Endothelial cell of umbilical vein (primary cell): ENCODE data around the gene SLC25A45. TPM values are rescaled to one million over a fixed set of nuclear protein-coding genes. Genes with fewer than 3 reads are reported as not detected.

Experiments used
- BruUV-seq: library from RNA; stranded (reverse); fragments of 400-500 nt; replicated peaks from 2 replicates; lab custom pipeline; 2021; lab: Mats Ljungman, UMichigan
- CTCF ChIA-PET: fragments of 300-600, 350-600 bp; sonication (Branson Sonifier 250); formaldehyde crosslinking; loops from one replicate; lab custom pipeline; 2021; ENCODE audit warnings: antibody characterized with exemption, inconsistent platforms; lab: Charles Lee
- POLR2A ChIA-PET: fragments of 300-600, 350-600 bp; sonication (Branson Sonifier 250); formaldehyde crosslinking; loops from one replicate; lab custom pipeline; 2021; ENCODE audit warnings: antibody characterized with exemption, inconsistent platforms; lab: Charles Lee
- DNase-seq: peaks from one replicate; pipeline ENCODE4 v3.0.0-alpha.2; 2011; ENCODE audit warnings: low read depth, low spot score
- FAIRE-seq: peaks from 2 replicates; lab custom pipeline; 2011; peaks lifted over from hg19 to GRCh38; lab: Jason Lieb, UNC
- H2AFZ ChIP-seq: 2 replicates; pipeline ENCODE4 v1.6.0; 2012; ENCODE audit warnings: low read depth, low read length, control low read depth, inconsistent platforms
- H3K27ac ChIP-seq: 2 replicates; pipeline ENCODE4 v1.5.1; 2011; ENCODE audit warnings: low read depth, mild to moderate bottlenecking, control low read depth, low read length, moderate library complexity; ENCODE audit not compliant: insufficient read depth
- H3K27me3 ChIP-seq, 2 experiments: 2 replicates each; pipeline versions ENCODE4 v1.6.0 to v1.6.1; 2011; ENCODE audit warnings: low read length in 2 of 2, mixed read lengths in 1 of 2; ENCODE audit not compliant: control insufficient read depth in 2 of 2, insufficient read depth in 2 of 2
- H3K36me3 ChIP-seq, 2 experiments: 2 replicates in 1 of 2; 3 replicates in 1 of 2; pipeline ENCODE4 v1.5.1; 2011; ENCODE audit warnings: low read length in 2 of 2, mild to moderate bottlenecking in 1 of 2, moderate library complexity in 1 of 2; ENCODE audit not compliant: control insufficient read depth in 2 of 2, insufficient read depth in 2 of 2; ENCODE audit errors: extremely low read depth in 1 of 2
- H3K4me1 ChIP-seq: 3 replicates; pipeline ENCODE4 v1.5.1; 2011; ENCODE audit warnings: mild to moderate bottlenecking, low read length; ENCODE audit not compliant: control insufficient read depth, insufficient read depth; ENCODE audit errors: extremely low read depth
- H3K4me2 ChIP-seq: 2 replicates; pipeline ENCODE4 v1.6.1; 2011; ENCODE audit warnings: low read length, control low read depth, mixed read lengths; ENCODE audit not compliant: insufficient read depth
- H3K4me3 ChIP-seq, 3 experiments: fragments of 200-600 bp in 1 of 3; sonication (generic), shearing (Covaris generic) in 1 of 3; replicated peaks in 1 of 3; 2 replicates each; pipeline ENCODE4 v1.5.1; 2011 to 2016; ENCODE audit warnings: control low read depth in 3 of 3, low read length in 3 of 3, mild to moderate bottlenecking in 2 of 3, inconsistent platforms in 1 of 3, low read depth in 1 of 3, moderate library complexity in 1 of 3; ENCODE audit not compliant: insufficient read depth in 1 of 3
- H3K79me2 ChIP-seq: 2 replicates; pipeline ENCODE4 v1.6.0; 2012; ENCODE audit warnings: low read length, inconsistent platforms; ENCODE audit not compliant: control insufficient read depth, insufficient read depth
- H3K9ac ChIP-seq: replicated peaks from 2 replicates; pipeline ENCODE3; 2011; ENCODE audit warnings: low read length, control low read depth; ENCODE audit not compliant: insufficient read depth; ENCODE audit errors: extremely low read depth
- H3K9me1 ChIP-seq: replicated peaks from 3 replicates; pipeline ENCODE4 v1.6.0; 2011; ENCODE audit warnings: mild to moderate bottlenecking, low read length; ENCODE audit not compliant: control insufficient read depth, insufficient read depth; ENCODE audit errors: extremely low read depth
- H3K9me3 ChIP-seq: replicated peaks from 2 replicates; pipeline ENCODE4 v1.5.1; 2012; ENCODE audit warnings: low read length, inconsistent platforms; ENCODE audit not compliant: control insufficient read depth, insufficient read depth
- H4K20me1 ChIP-seq: replicated peaks from 2 replicates; pipeline ENCODE3; 2011; ENCODE audit warnings: mild to moderate bottlenecking, low read length; ENCODE audit not compliant: control insufficient read depth, insufficient read depth; ENCODE audit errors: extremely low read depth
- FOS ChIP-seq: IDR thresholded peaks from 2 replicates; pipeline ENCODE4 v1.6.1; 2011; ENCODE audit warnings: mild to moderate bottlenecking, low read length, moderate library complexity, borderline replicate concordance; ENCODE audit not compliant: insufficient read depth
- POLR2A ChIP-seq: IDR thresholded peaks from 2 replicates; pipeline ENCODE4 v1.6.1; 2012; ENCODE audit warnings: low read depth, mild to moderate bottlenecking, control low read depth, low read length
- dilution Hi-C: fragments of 300-500 bp; cut with MboI; formaldehyde crosslinking; loops from one replicate; pipeline ENCODE4 v1.15.0; 2019; ENCODE audit warnings: low sequenced_read_pairs; ENCODE audit not compliant: extremely low pct_ligation_motif_present
- intact Hi-C: fragments of 100-400 bp; cut with micrococcal nuclease; formaldehyde crosslinking; loops from one replicate; pipeline ENCODE4 v1.10.0; 2022
- polyA plus RNA-seq, 4 experiments: library from polyadenylated mRNA; depleted of rRNA in 3 of 4; stranded (reverse) in 3 of 4; unstranded in 1 of 4; fragments of >200 nt; gene quantifications; 2 replicates each; pipeline versions ENCODE4 v1.2.1 to v1.2.3, GENCODE V29; 2011 to 2012; ENCODE audit warnings: missing spikeins in 1 of 4
- total RNA-seq: library from RNA; stranded (reverse); gene quantifications from 2 replicates; pipeline ENCODE4 v1.2.3, GENCODE V29; 2021
- TF ChIP-seq, protein P1 (sequence below), 2 donors: IDR thresholded peaks; 1 replicate in 1 of 2; 2 replicates in 1 of 2; pipeline ENCODE4 v1.5.1; 2011; ENCODE audit warnings: low read length in 2 of 2, mild to moderate bottlenecking in 2 of 2, moderate library complexity in 2 of 2, control low read depth in 1 of 2, inconsistent platforms in 1 of 2, low read depth in 1 of 2; ENCODE audit not compliant: insufficient read depth in 1 of 2; ENCODE audit errors: extremely low read depth in 1 of 2

The SLC25A45 gene
- total and polyA plus RNA-seq, 2 donors (not counting 3 experiments of a cell fraction or from before 2014, with no cell fraction given), result 1.2 to 3.1 TPM

DNA sequence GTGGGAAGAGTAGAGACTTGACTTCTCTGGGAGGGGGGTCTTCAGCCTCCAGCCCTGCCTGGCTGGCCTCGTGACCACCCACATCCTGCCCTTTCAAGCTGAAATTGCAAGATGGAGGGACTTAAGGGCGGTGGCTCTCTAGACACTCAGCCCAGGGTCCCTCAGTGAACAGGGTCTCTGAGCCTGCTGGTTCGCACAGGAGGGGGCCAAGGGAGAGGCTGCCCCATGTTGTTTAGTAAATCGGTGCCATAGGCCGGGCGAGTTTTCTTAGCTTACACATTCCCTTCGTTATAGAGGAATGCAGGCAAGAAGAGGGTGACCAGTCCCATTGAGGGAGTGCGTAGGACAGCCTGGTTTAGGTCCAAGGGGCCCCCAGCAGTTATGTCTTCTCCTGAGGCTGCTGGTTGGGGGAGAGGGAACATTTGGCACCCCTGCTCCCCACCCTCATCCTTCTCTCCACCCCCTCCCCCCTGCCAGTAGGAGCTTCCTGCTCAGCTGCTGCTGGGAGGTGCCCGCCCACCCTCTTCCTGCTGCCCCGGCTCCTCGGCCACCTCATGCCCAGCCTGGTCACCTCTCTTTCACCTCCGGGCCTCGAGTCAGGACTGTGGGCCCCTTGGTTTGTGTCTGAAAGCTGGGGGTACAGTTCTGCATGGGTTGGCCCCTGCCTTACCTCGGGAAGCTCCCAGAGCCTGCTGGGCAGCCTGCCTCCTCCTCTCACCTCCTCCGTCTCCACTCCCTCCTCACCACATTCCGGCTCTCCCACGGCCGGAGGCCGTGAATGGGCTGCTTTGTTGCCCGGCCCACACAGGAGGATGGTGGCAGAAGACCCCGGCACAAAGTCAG is 7.9 kb upstream of the SLC25A45 start:
- peaks cover 6 to 21% of the 10 kb centered on the region in 2 experiments for H3K36me3 ChIP-seq
- peaks cover 45% of the 10 kb centered on the region for H3K4me1 ChIP-seq
- POLR2A ChIA-PET, result interaction anchor here (0.7 to 1.7 kb wide), 4 partner anchors 32 to 271 kb away, joined by 3 to 6 read pairs (median 4); partner anchors contain the start of gene NEAT1
- peaks cover 67% of the 10 kb centered on the region for H3K79me2 ChIP-seq
- peak; percentile 56 for DNase-seq
- no peaks in the 10 kb centered on the region for H3K9me3 ChIP-seq
- peak; percentile 84 for FAIRE-seq
- H3K9ac ChIP-seq, result peak overlapping the region; percentile 62
- peak overlapping the region; percentile 12 for H3K4me2 ChIP-seq
- dilution Hi-C loops, result no loop called here
- H3K4me3 ChIP-seq, result peak overlapping the region in 2 of 3 experiments; percentile 7 to 12
- CTCF ChIA-PET, result interaction anchor here (0.8 to 2.9 kb wide), 4 partner anchors 11 to 120 kb away, joined by 3 to 9 read pairs (median 4); no protein-coding TSS in a partner anchor
- intact Hi-C loops, result no loop called here
- H4K20me1 ChIP-seq, result no peaks in the 10 kb centered on the region
- H3K27me3 ChIP-seq, result no peaks in the 10 kb centered on the region
- H2AFZ ChIP-seq, result peak overlapping the region; percentile 32
- BruUV-seq, result no TSS peak
- H3K27ac ChIP-seq, result peak overlapping the region; percentile 77
- H3K9me1 ChIP-seq, result no peaks in the 10 kb centered on the region
- no peak for TF ChIP-seq FOS
- TF ChIP-seq POLR2A, result peak; percentile 31
- TF ChIP-seq, protein P1, sequence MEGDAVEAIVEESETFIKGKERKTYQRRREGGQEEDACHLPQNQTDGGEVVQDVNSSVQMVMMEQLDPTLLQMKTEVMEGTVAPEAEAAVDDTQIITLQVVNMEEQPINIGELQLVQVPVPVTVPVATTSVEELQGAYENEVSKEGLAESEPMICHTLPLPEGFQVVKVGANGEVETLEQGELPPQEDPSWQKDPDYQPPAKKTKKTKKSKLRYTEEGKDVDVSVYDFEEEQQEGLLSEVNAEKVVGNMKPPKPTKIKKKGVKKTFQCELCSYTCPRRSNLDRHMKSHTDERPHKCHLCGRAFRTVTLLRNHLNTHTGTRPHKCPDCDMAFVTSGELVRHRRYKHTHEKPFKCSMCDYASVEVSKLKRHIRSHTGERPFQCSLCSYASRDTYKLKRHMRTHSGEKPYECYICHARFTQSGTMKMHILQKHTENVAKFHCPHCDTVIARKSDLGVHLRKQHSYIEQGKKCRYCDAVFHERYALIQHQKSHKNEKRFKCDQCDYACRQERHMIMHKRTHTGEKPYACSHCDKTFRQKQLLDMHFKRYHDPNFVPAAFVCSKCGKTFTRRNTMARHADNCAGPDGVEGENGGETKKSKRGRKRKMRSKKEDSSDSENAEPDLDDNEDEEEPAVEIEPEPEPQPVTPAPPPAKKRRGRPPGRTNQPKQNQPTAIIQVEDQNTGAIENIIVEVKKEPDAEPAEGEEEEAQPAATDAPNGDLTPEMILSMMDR (IDR thresholded peaks at IDR 0.05; ENCODE audit: extremely low read depth in 1 of 2, insufficient read depth in 1 of 2, low read depth in 1 of 2, low read length in 2 of 2), result no peak
